IMR-90 (cell line): ENCODE data around the gene U2SURP. TPM values are rescaled to one million over a fixed set of nuclear protein-coding genes. Genes with fewer than 3 reads are reported as not detected.
A peak's percentile ranks its signal among the peaks of the same experiment; 100 is the strongest.

ENCODE experiments used
- ATAC-seq: fragments of 200-7000 bp; cut with Tn5 transposase; 2 replicates; pipeline ENCODE4 v1.9.1; 2020; ENCODE audit warnings: low read depth, mild to moderate bottlenecking, moderate library complexity
- BruUV-seq: library from RNA; stranded (reverse); fragments of 400-500 nt; replicated peaks from 2 replicates; lab custom pipeline; 2021; lab: Mats Ljungman, UMichigan
- CTCF ChIA-PET: fragments of 300-600 bp; formaldehyde crosslinking; extraction: SDS; loops from one replicate; lab custom pipeline; 2021; ENCODE audit warnings: antibody characterized with exemption; lab: Yijun Ruan, JAX
- POLR2A ChIA-PET: fragments of 300-600 bp; sonication (Branson Sonifier 250); formaldehyde crosslinking; loops from one replicate; lab custom pipeline; 2022; ENCODE audit warnings: antibody characterized with exemption; ENCODE audit not compliant: unreplicated experiment; lab: Charles Lee
- DNase-seq: peaks from one replicate; pipeline ENCODE4 v3.0.0; 2013
- H2AFZ ChIP-seq: replicated peaks from 2 replicates; pipeline ENCODE3; 2013; ENCODE audit warnings: low read length, mild to moderate bottlenecking; ENCODE audit not compliant: poor library complexity
- H2AK5ac ChIP-seq: 2 replicates; pipeline ENCODE4 v1.6.1; 2013; ENCODE audit warnings: low read depth, low read length, inconsistent platforms
- H2AK9ac ChIP-seq: replicated peaks from 2 replicates; pipeline ENCODE3; 2013; ENCODE audit warnings: mild to moderate bottlenecking, low read depth, low read length, moderate library complexity; ENCODE audit not compliant: poor library complexity
- H2BK120ac ChIP-seq: 2 replicates; pipeline ENCODE4 v1.6.1; 2013; ENCODE audit warnings: low read depth, low read length, inconsistent platforms
- H2BK15ac ChIP-seq: 3 replicates; pipeline ENCODE4 v1.6.1; 2013; ENCODE audit warnings: low read depth, low read length, inconsistent platforms
- H2BK20ac ChIP-seq: 2 replicates; pipeline ENCODE4 v1.6.1; 2013; ENCODE audit warnings: low read depth, mild to moderate bottlenecking, inconsistent platforms, low read length, moderate library complexity
- H2BK5ac ChIP-seq: 2 replicates; pipeline ENCODE4 v1.6.1; 2013; ENCODE audit warnings: mild to moderate bottlenecking, low read depth, low read length, inconsistent platforms; ENCODE audit not compliant: poor library complexity, severe bottlenecking
- H3K14ac ChIP-seq: replicated peaks from 2 replicates; pipeline ENCODE4 v1.6.1; 2013; ENCODE audit warnings: low read depth, low read length, inconsistent platforms
- H3K18ac ChIP-seq: 2 replicates; pipeline ENCODE4 v1.6.1; 2013; ENCODE audit warnings: low read depth, low read length, control low read depth
- H3K23ac ChIP-seq: 2 replicates; pipeline ENCODE4 v1.6.1; 2013; ENCODE audit warnings: low read depth, low read length, inconsistent platforms
- H3K27ac ChIP-seq: 2 replicates; pipeline ENCODE4 v1.5.1; 2013; ENCODE audit warnings: mild to moderate bottlenecking, control low read depth, low read length; ENCODE audit not compliant: insufficient read depth
- H3K27me3 ChIP-seq: 2 replicates; pipeline ENCODE4 v1.6.1; 2013; ENCODE audit warnings: low read length; ENCODE audit not compliant: control insufficient read depth, insufficient read depth
- H3K36me3 ChIP-seq: 2 replicates; pipeline ENCODE4 v1.6.1; 2013; ENCODE audit warnings: low read length, mixed read lengths; ENCODE audit not compliant: control insufficient read depth, insufficient read depth
- H3K4ac ChIP-seq: 2 replicates; pipeline ENCODE4 v1.6.1; 2013; ENCODE audit warnings: low read depth, low read length, inconsistent platforms
- H3K4me1 ChIP-seq: 2 replicates; pipeline ENCODE4 v1.6.1; 2013; ENCODE audit warnings: low read length, mixed read lengths; ENCODE audit not compliant: control insufficient read depth, insufficient read depth
- H3K4me2 ChIP-seq: 2 replicates; pipeline ENCODE4 v1.6.1; 2013; ENCODE audit warnings: low read depth, mild to moderate bottlenecking, control low read depth, low read length, moderate library complexity
- H3K4me3 ChIP-seq: 2 replicates; pipeline ENCODE4 v1.5.1; 2013; ENCODE audit warnings: low read depth, mild to moderate bottlenecking, control low read depth, low read length, moderate library complexity; ENCODE audit not compliant: insufficient read depth
- H3K56ac ChIP-seq: 2 replicates; pipeline ENCODE4 v1.6.1; 2013; ENCODE audit warnings: low read length, inconsistent platforms; ENCODE audit not compliant: insufficient read depth; ENCODE audit errors: extremely low read depth
- H3K79me1 ChIP-seq, 2 experiments: 2 replicates each; pipeline ENCODE4 v1.6.1; 2013; ENCODE audit warnings: low read length in 2 of 2, inconsistent platforms in 1 of 2, low read depth in 1 of 2
- H3K9ac ChIP-seq: 2 replicates; pipeline ENCODE4 v1.6.1; 2013; ENCODE audit warnings: low read depth, low read length, control low read depth
- H3K9me1 ChIP-seq: 2 replicates; pipeline ENCODE4 v1.6.1; 2013; ENCODE audit warnings: low read length, inconsistent platforms; ENCODE audit not compliant: insufficient read depth
- H3K9me3 ChIP-seq: 2 replicates; pipeline ENCODE4 v1.6.1; 2013; ENCODE audit warnings: low read length; ENCODE audit not compliant: control insufficient read depth, insufficient read depth
- H4K20me1 ChIP-seq: 2 replicates; pipeline ENCODE4 v1.6.1; 2013; ENCODE audit warnings: low read length, inconsistent platforms; ENCODE audit not compliant: insufficient read depth
- H4K5ac ChIP-seq: 2 replicates; pipeline ENCODE4 v1.6.1; 2013; ENCODE audit warnings: mild to moderate bottlenecking, low read depth, low read length, control low read depth
- H4K8ac ChIP-seq, 2 experiments: 2 replicates each; pipeline ENCODE4 v1.6.1; 2013; ENCODE audit warnings: low read depth in 2 of 2, low read length in 2 of 2, control low read depth in 1 of 2, inconsistent platforms in 1 of 2
- H4K91ac ChIP-seq: 2 replicates; pipeline ENCODE4 v1.6.1; 2013; ENCODE audit warnings: low read depth, low read length, inconsistent platforms; ENCODE audit not compliant: insufficient read depth
- CEBPB ChIP-seq: IDR thresholded peaks from 2 replicates; pipeline ENCODE4 v1.6.1; 2012; ENCODE audit warnings: low read depth, low read length, improper control_type of control experiment
- CTCF ChIP-seq: conservative IDR thresholded peaks from 2 replicates; pipeline ENCODE4 v1.5.1; 2012; ENCODE audit warnings: mild to moderate bottlenecking, low read depth, low read length, improper control_type of control experiment
- ELK1 ChIP-seq: fragments of 150-350 bp; IDR thresholded peaks from 2 replicates; pipeline ENCODE4 v1.6.1; 2016; ENCODE audit warnings: low read depth, mild to moderate bottlenecking, low read length, moderate library complexity, borderline replicate concordance
- NFE2L2 ChIP-seq: fragments of 150-350 bp; IDR thresholded peaks from 2 replicates; pipeline ENCODE4 v1.6.1; 2016; ENCODE audit warnings: low read depth, mild to moderate bottlenecking, low read length
- RAD21 ChIP-seq: IDR thresholded peaks from 2 replicates; pipeline ENCODE4 v1.6.1; 2012; ENCODE audit warnings: low read length, improper control_type of control experiment
- RCOR1 ChIP-seq: IDR thresholded peaks from 2 replicates; pipeline ENCODE4 v1.6.1; 2012; ENCODE audit warnings: mild to moderate bottlenecking, low read length, improper control_type of control experiment; ENCODE audit not compliant: insufficient replicate concordance
- RFX5 ChIP-seq: IDR thresholded peaks from 2 replicates; pipeline ENCODE4 v1.8.0; 2012; ENCODE audit warnings: low read depth, mild to moderate bottlenecking, low read length, moderate library complexity
- SMC3 ChIP-seq: fragments of 150-350 bp; IDR thresholded peaks from 2 replicates; pipeline ENCODE4 v1.6.1; 2016; ENCODE audit warnings: low read depth, mild to moderate bottlenecking, antibody characterized with exemption, low read length, moderate library complexity
- WGBS, 2 experiments: methylation state at CpG; one replicate each; pipeline versions ENCODE4 v1.1.5 to v1.1.7; 2013; ENCODE audit warnings: missing lambda C conversion rate in 2 of 2; ENCODE audit not compliant: insufficient read length in 1 of 2; ENCODE audit errors: extremely low coverage in 2 of 2; 5-methylcytosine and 5-hydroxymethylcytosine counted together
- dilution Hi-C: fragments of 300-500 bp; cut with HindIII; formaldehyde crosslinking; loops from one replicate; pipeline ENCODE4 v1.14.3; 2018; ENCODE audit warnings: low sequenced_read_pairs; ENCODE audit not compliant: unreplicated experiment
- in situ Hi-C: fragments of 300-500 bp; cut with MboI; formaldehyde crosslinking; loops from 3 replicates; pipeline ENCODE4 v1.14.3; 2019; ENCODE audit warnings: low sequenced_read_pairs, inconsistent platforms, mixed read lengths
- intact Hi-C: fragments of 100-400 bp; cut with micrococcal nuclease; formaldehyde crosslinking; loops from 2 replicates; pipeline ENCODE4 v1.10.0; 2022
- polyA plus RNA-seq, 3 experiments: library from polyadenylated mRNA; depleted of rRNA; stranded (reverse); fragments of >200 nt; gene quantifications; 2 replicates each; pipeline ENCODE4 v1.2.3, GENCODE V29; 2012; ENCODE audit warnings: low replicate concordance in 1 of 3
- total RNA-seq: library from RNA; depleted of rRNA; stranded (reverse); fragments of >200 nt; gene quantifications from 2 replicates; pipeline ENCODE4 v1.2.3, GENCODE V29; 2012
- TF ChIP-seq, protein P1 (sequence below): fragments of 150-350 bp; IDR thresholded peaks from 2 replicates; pipeline ENCODE4 v1.6.1; 2017; ENCODE audit warnings: mild to moderate bottlenecking, antibody characterized with exemption, low read length, low read depth

Gene U2SURP
- total and polyA plus RNA-seq, 2 of the 4 experiments (the other 2 are of a cell fraction), result 24.8 to 29.4 TPM

DNA sequence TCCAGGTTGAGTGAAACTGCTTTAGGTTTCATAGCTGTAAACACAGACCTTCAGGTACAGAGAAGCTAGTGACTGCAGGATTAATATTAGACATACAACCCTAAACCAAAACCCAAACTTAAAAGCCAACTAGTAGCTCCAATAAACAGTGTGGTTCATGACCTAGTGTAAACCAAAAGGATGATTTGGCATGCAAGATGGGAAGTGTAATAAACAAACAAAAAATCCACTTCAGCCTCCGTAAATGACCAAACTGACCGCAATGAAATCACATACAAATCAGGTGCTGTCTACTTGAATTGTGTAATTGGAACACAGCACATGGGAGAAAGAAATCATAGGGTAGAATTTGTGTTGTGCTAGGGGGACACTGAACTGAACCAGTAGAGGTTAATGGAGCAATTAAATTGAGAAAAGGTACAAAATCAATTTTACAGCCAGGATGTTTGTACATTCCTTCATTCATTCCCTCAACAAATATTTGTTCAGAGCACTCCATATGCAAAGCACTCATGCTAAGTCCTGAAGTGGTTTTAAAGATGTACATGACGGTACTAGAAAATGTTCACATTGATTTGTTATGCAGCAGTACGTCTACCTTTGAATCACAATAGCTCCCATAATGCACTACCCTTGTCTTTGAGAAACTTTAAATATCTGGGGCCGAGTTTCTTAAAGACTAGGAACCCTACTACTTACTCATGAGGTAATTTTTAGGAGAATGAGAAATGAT lies 96.8 kb downstream of the U2SURP start:
- Histone ChIP-seq H4K8ac (no peak overlapping the region), H3K4me2 (no peak overlapping the region), H3K79me1 (no peaks in the 10 kb centered on the region), H2AFZ (no peak overlapping the region), H2BK5ac (no peak overlapping the region), H3K9me3 (0 out of 2 replicates have a peak, but pooled peaks cover 2% of the 10 kb centered on the region), H4K5ac (no peak overlapping the region), H3K4ac (no peak overlapping the region), H3K4me3 (no peak overlapping the region), H2AK5ac (no peak overlapping the region), H4K91ac (no peak overlapping the region), H3K4me1 (no peaks in the 10 kb centered on the region), H3K9me1 (no peaks in the 10 kb centered on the region), H2BK120ac (no peak overlapping the region), H3K36me3 (no peaks in the 10 kb centered on the region), H3K56ac (no peak overlapping the region), H3K9ac (no peak overlapping the region), H3K23ac (no peak overlapping the region), H2AK9ac (no peak overlapping the region), H2BK15ac (no peak overlapping the region), H3K18ac (no peak overlapping the region), H2BK20ac (no peak overlapping the region), H3K14ac (no peak overlapping the region), H3K27me3 (peaks cover 19% of the 10 kb centered on the region), H4K20me1 (no peaks in the 10 kb centered on the region), H3K27ac (no peak overlapping the region)
- ATAC-seq, result peak; percentile 42
- no peak for DNase-seq
- ChIA-PET POLR2A (no interaction called here), CTCF (interaction anchor here (0.6 kb wide), 2 partner anchors 91 to 546 kb away, joined by 3 to 7 read pairs; no protein-coding TSS in a partner anchor)
- intact Hi-C loops (no loop called here), dilution Hi-C loops (no loop called here), in situ Hi-C loops (no loop called here)
- no peak for TF ChIP-seq CEBPB
- no peak for TF ChIP-seq NFE2L2
- no peak for TF ChIP-seq SMC3
- no peak for TF ChIP-seq RCOR1
- TF ChIP-seq, protein P1, sequence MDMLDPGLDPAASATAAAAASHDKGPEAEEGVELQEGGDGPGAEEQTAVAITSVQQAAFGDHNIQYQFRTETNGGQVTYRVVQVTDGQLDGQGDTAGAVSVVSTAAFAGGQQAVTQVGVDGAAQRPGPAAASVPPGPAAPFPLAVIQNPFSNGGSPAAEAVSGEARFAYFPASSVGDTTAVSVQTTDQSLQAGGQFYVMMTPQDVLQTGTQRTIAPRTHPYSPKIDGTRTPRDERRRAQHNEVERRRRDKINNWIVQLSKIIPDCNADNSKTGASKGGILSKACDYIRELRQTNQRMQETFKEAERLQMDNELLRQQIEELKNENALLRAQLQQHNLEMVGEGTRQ, result no peak
- no peak for TF ChIP-seq ELK1
- no peak for TF ChIP-seq CTCF
- no peak for TF ChIP-seq RFX5
- no peak for TF ChIP-seq RAD21
- no TSS peak for BruUV-seq
- WGBS, 2 experiments, result no CpG with 5 or more reads among the region's 5 CpGs
